Measurements from ENCODE around the gene PARP12.

DNA sequence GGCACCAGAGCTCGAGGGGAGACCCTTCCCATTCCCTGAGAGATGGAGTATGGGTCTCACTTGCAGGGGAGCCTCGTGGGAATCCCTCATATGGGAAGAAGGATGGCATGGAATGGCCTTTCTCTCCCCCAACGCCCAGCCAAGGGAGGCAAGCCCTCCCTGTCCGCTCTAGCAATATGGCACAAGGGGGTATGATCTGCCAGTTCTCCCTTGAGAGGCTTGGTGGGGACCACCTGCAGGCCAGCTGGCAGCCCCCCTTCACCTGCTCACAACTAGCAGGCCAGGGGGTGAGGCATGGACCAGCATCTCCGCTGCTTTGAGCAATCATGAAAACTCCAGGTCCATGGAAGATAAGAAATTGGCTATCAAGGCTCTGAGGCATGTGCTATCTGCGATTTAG, 70.8 kb downstream of the PARP12 start:
- TF ChIP-seq, protein P1, sequence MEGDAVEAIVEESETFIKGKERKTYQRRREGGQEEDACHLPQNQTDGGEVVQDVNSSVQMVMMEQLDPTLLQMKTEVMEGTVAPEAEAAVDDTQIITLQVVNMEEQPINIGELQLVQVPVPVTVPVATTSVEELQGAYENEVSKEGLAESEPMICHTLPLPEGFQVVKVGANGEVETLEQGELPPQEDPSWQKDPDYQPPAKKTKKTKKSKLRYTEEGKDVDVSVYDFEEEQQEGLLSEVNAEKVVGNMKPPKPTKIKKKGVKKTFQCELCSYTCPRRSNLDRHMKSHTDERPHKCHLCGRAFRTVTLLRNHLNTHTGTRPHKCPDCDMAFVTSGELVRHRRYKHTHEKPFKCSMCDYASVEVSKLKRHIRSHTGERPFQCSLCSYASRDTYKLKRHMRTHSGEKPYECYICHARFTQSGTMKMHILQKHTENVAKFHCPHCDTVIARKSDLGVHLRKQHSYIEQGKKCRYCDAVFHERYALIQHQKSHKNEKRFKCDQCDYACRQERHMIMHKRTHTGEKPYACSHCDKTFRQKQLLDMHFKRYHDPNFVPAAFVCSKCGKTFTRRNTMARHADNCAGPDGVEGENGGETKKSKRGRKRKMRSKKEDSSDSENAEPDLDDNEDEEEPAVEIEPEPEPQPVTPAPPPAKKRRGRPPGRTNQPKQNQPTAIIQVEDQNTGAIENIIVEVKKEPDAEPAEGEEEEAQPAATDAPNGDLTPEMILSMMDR (IDR thresholded peaks at IDR 0.05; ENCODE audit: insufficient read depth, low read depth, low read length) = no peak
- TF ChIP-seq EZH2 (IDR thresholded peaks at IDR 0.05; ENCODE audit: insufficient read depth, low read length) = no peak
